Loucy (cell line): ENCODE results near the gene RSRC1.

ENCODE experiments used
- H2AFZ ChIP-seq: fragments of 200-600 bp; sonication (generic); 2 replicates; pipeline ENCODE4 v1.6.0; 2016; ENCODE audit warnings: antibody characterized with exemption, mild to moderate bottlenecking, low read length, moderate library complexity
- H3F3A ChIP-seq: fragments of 200-600 bp; 2 replicates; pipeline ENCODE4 v1.6.0; 2016; ENCODE audit warnings: antibody characterized with exemption, low read depth, mild to moderate bottlenecking
- H3K27me3 ChIP-seq: fragments of 200-600 bp; sonication (generic); 2 replicates; pipeline ENCODE4 v1.6.1; 2014; ENCODE audit warnings: low read length, mild to moderate bottlenecking; ENCODE audit not compliant: insufficient read depth, poor library complexity, severe bottlenecking
- H3K36me3 ChIP-seq: fragments of 200-600 bp; sonication (generic); 2 replicates; pipeline ENCODE4 v1.6.1; 2016; ENCODE audit warnings: low read length; ENCODE audit not compliant: insufficient read depth
- H3K4me1 ChIP-seq: fragments of 200-600 bp; sonication (generic); 2 replicates; pipeline ENCODE4 v1.5.1; 2014; ENCODE audit warnings: low read length, mild to moderate bottlenecking; ENCODE audit not compliant: insufficient read depth, poor library complexity, severe bottlenecking
- H3K4me2 ChIP-seq: fragments of 200-600 bp; sonication (generic); 2 replicates; pipeline ENCODE4 v1.6.0; 2014; ENCODE audit warnings: antibody characterized with exemption, low read length, low read depth, mild to moderate bottlenecking; ENCODE audit not compliant: poor library complexity, severe bottlenecking
- H3K4me3 ChIP-seq: fragments of 200-600 bp; sonication (generic); 2 replicates; pipeline ENCODE4 v1.5.1; 2014; ENCODE audit warnings: low read length, mild to moderate bottlenecking, mixed read lengths; ENCODE audit not compliant: poor library complexity, severe bottlenecking
- H3K79me2 ChIP-seq: fragments of 200-600 bp; sonication (generic); 2 replicates; pipeline ENCODE4 v1.6.1; 2014; ENCODE audit warnings: low read length; ENCODE audit not compliant: insufficient read depth
- H3K9ac ChIP-seq: fragments of 200-600 bp; sonication (generic); 2 replicates; pipeline ENCODE4 v1.6.0; 2014; ENCODE audit warnings: mild to moderate bottlenecking, low read depth, low read length, moderate library complexity; ENCODE audit not compliant: poor library complexity, severe bottlenecking
- H3K9me2 ChIP-seq: fragments of 200-600 bp; sonication (generic); replicated peaks from 2 replicates; pipeline ENCODE4 v1.6.1; 2016; ENCODE audit warnings: low read depth, low read length, mixed read lengths
- H3K9me3 ChIP-seq: fragments of 200-600 bp; sonication (generic); 2 replicates; pipeline ENCODE4 v1.6.1; 2014; ENCODE audit warnings: mild to moderate bottlenecking, antibody characterized with exemption, low read length, low read depth; ENCODE audit not compliant: insufficient read depth
- H4K20me1 ChIP-seq: fragments of 200-600 bp; sonication (generic); 2 replicates; pipeline ENCODE4 v1.6.0; 2014; ENCODE audit warnings: antibody characterized with exemption, low read length, mild to moderate bottlenecking; ENCODE audit not compliant: insufficient read depth, poor library complexity, severe bottlenecking
- EZH2phosphoT487 ChIP-seq: fragments of 200-600 bp; IDR thresholded peaks from 2 replicates; pipeline ENCODE4 v1.6.1; 2018; ENCODE audit warnings: antibody characterized with exemption, mild to moderate bottlenecking, moderate library complexity, borderline replicate concordance
- TF ChIP-seq, protein P1 (sequence below): fragments of 200-600 bp; sonication (generic); conservative IDR thresholded peaks from 2 replicates; pipeline ENCODE4 v1.5.1; 2014; ENCODE audit warnings: mild to moderate bottlenecking, antibody characterized with exemption, low read length

The RSRC1 gene

DNA sequence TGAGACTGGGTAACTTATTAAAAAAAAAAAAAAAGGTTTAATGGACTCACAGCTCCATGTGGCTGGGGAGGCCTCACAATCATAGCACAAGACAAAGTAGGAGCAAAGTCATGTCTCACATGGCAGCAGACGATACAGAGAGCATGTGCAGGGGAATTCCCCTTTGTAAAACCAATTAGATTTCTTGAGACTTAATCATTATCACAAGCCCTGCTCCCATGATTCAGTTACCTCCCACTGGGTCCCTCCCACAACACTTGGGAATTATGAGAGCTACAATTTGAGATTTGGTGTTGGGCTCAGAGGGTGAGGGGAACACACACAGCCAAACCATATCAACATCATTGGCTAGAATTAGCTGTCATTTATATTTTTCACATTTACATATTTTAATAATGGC is 221.0 kb downstream of the RSRC1 start:
- no peaks in the 10 kb centered on the region for H3K4me1 ChIP-seq
- TF ChIP-seq EZH2phosphoT487 = no peak
- TF ChIP-seq, protein P1, sequence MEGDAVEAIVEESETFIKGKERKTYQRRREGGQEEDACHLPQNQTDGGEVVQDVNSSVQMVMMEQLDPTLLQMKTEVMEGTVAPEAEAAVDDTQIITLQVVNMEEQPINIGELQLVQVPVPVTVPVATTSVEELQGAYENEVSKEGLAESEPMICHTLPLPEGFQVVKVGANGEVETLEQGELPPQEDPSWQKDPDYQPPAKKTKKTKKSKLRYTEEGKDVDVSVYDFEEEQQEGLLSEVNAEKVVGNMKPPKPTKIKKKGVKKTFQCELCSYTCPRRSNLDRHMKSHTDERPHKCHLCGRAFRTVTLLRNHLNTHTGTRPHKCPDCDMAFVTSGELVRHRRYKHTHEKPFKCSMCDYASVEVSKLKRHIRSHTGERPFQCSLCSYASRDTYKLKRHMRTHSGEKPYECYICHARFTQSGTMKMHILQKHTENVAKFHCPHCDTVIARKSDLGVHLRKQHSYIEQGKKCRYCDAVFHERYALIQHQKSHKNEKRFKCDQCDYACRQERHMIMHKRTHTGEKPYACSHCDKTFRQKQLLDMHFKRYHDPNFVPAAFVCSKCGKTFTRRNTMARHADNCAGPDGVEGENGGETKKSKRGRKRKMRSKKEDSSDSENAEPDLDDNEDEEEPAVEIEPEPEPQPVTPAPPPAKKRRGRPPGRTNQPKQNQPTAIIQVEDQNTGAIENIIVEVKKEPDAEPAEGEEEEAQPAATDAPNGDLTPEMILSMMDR = no peak
- no peaks in the 10 kb centered on the region for H3F3A ChIP-seq
- H3K36me3 ChIP-seq = no peaks in the 10 kb centered on the region
- H2AFZ ChIP-seq = no peak overlapping the region
- no peaks in the 10 kb centered on the region for H4K20me1 ChIP-seq
- H3K9me2 ChIP-seq = no peaks in the 10 kb centered on the region
- H3K4me2 ChIP-seq = no peak overlapping the region
- H3K9ac ChIP-seq = no peak overlapping the region
- no peaks in the 10 kb centered on the region for H3K79me2 ChIP-seq
- no peaks in the 10 kb centered on the region for H3K9me3 ChIP-seq
- H3K4me3 ChIP-seq = no peak overlapping the region
- H3K27me3 ChIP-seq = no peaks in the 10 kb centered on the region

DNA sequence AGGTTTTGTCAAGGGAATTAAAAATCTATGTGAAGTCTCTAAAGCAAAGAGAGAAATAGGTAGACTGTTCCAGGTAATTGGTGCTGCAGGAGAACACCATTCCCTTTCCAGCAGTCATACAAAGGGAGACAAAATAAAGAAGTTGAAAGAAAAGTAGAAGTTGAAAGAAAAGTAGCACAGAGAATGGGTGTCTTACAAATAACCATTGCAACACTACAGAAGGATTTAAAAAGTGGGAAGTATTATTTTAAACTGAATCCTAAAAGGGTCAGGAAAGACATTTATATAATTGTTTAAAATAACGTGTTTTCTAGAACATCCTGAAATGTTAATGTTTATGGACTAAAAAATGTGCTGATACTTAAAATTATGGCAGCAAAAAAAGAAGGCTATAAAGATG is 223.8 kb downstream of the RSRC1 start:
- no peaks in the 10 kb centered on the region for H3K9me2 ChIP-seq
- H3K4me2 ChIP-seq = no peak overlapping the region
- TF ChIP-seq, protein P1 = no peak
- TF ChIP-seq EZH2phosphoT487 = no peak
- no peaks in the 10 kb centered on the region for H3K9me3 ChIP-seq
- H3K36me3 ChIP-seq = no peaks in the 10 kb centered on the region
- H3K27me3 ChIP-seq = no peaks in the 10 kb centered on the region
- no peak overlapping the region for H3K9ac ChIP-seq
- no peaks in the 10 kb centered on the region for H3K79me2 ChIP-seq
- no peaks in the 10 kb centered on the region for H3K4me1 ChIP-seq
- no peaks in the 10 kb centered on the region for H4K20me1 ChIP-seq
- no peak overlapping the region for H3K4me3 ChIP-seq
- no peak overlapping the region for H2AFZ ChIP-seq
- H3F3A ChIP-seq = no peaks in the 10 kb centered on the region

DNA sequence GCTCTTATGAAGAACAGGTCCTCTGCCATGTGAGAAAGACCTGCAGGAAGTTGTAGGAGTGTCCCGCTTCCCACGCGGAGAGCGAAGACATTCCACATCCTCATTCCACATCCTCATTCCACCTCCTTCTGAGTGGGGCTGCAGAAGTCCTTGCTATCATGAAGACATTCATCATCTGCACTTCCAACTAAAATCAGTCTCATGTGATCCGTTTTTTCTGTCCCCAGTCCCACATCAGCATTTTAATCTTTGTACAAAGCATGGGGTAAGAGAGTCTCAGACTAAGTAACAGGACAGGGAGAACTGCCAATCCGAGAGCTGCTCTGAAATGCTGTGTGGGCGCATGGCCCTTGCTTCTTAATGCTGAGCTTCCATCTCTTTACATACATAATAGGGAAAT is 227.2 kb downstream of the RSRC1 start:
- Histone ChIP-seq H3K4me2 (no peak overlapping the region), H2AFZ (no peak overlapping the region), H3K9ac (no peak overlapping the region), H3K4me1 (peaks cover 4% of the 10 kb centered on the region), H3K9me3 (no peaks in the 10 kb centered on the region), H3K4me3 (no peak overlapping the region), H3K9me2 (no peaks in the 10 kb centered on the region), H4K20me1 (no peaks in the 10 kb centered on the region), H3K27me3 (no peaks in the 10 kb centered on the region), H3F3A (no peaks in the 10 kb centered on the region), H3K36me3 (no peaks in the 10 kb centered on the region), H3K79me2 (no peaks in the 10 kb centered on the region)
- no peak for TF ChIP-seq EZH2phosphoT487
- TF ChIP-seq, protein P1 = no peak
